Uterus (tissue), 2 donors: ENCODE results near the gene KCNA3.

Source experiments
- CTCF ChIP-seq, 4 experiments: fragments of 200-600 bp in 2 of 4; fragments of 450-650 bp in 2 of 4; sonication (generic) in 2 of 4; IDR thresholded peaks; one replicate each; pipeline ENCODE4 v1.5.1; 2016 to 2019; ENCODE audit warnings: antibody characterized with exemption in 4 of 4, mild to moderate bottlenecking in 2 of 4, moderate library complexity in 1 of 4
- POLR2A ChIP-seq, 2 donors: fragments of 450-650 bp; IDR thresholded peaks; one replicate each; pipeline ENCODE4 v1.6.1; 2016; ENCODE audit warnings: antibody characterized with exemption in 2 of 2, mild to moderate bottlenecking in 1 of 2, moderate library complexity in 1 of 2

- no peak for TF ChIP-seq CTCF (IDR thresholded peaks at IDR 0.05)
- no peak for TF ChIP-seq POLR2A (IDR thresholded peaks at IDR 0.05)
Measured at GRCh38 chr1:110668549-110668948, 6.2 kb downstream of the KCNA3 start.
